ENCODE data around the gene NAIF1. TPM values are rescaled to one million over a fixed set of nuclear protein-coding genes. Genes with fewer than 3 reads are reported as not detected.
"Not testable (repeated sequence)": the region's sequence is repeated elsewhere in the genome, so short reads cannot be mapped to it uniquely, and the experiment has no call there.

Gene NAIF1
- total RNA-seq, 2 donors from 2014 or later = 15.7 to 16.4 TPM

GRCh38 chr9:128026773-128027541, 40.2 kb downstream of the NAIF1 start:
- peaks cover 41 to 46% of the 10 kb centered on the region in 2 donors for H3K4me1 Mint-ChIP-seq (ENCODE audit: low read depth in 2 of 2)
- DNase-seq (ENCODE audit: low spot score) (peak; percentile 76), ATAC-seq (peak; percentile 82 to 87)
- H3K36me3 Mint-ChIP-seq = no peaks in the 10 kb centered on the region
- no peaks in the 10 kb centered on the region for H3K9me3 Mint-ChIP-seq
- H3K27me3 Mint-ChIP-seq = no peaks in the 10 kb centered on the region
- peak overlapping the region; percentile 74 for H3K4me3 Mint-ChIP-seq
- peak overlapping the region; percentile 88 to 93 for H3K27ac Mint-ChIP-seq

GRCh38 chr9:128026255-128026772, 40.8 kb downstream of the NAIF1 start:
- peak; percentile 21 to 65 for ATAC-seq
- peaks cover 42 to 48% of the 10 kb centered on the region in 2 donors for H3K4me1 Mint-ChIP-seq (ENCODE audit: low read depth in 2 of 2)
- no peaks in the 10 kb centered on the region for H3K27me3 Mint-ChIP-seq
- no peak for DNase-seq (ENCODE audit: low spot score)
- peak overlapping the region; percentile 74 for H3K4me3 Mint-ChIP-seq
- H3K9me3 Mint-ChIP-seq = no peaks in the 10 kb centered on the region
- no peaks in the 10 kb centered on the region for H3K36me3 Mint-ChIP-seq
- peak overlapping the region; percentile 88 to 93 for H3K27ac Mint-ChIP-seq

- Mint-ChIP-seq H3K4me1 (ENCODE audit: low read depth in 2 of 2) (peaks cover 42 to 51% of the 10 kb centered on the region in 2 donors), H3K9me3 (no peaks in the 10 kb centered on the region), H3K36me3 (no peaks in the 10 kb centered on the region), H3K4me3 (peak overlapping the region; percentile 74), H3K27ac (peak overlapping the region; percentile 88 to 93), H3K27me3 (no peaks in the 10 kb centered on the region)
- DNase-seq (ENCODE audit: low spot score) = no peak
- no peak for ATAC-seq
Measured at GRCh38 chr9:128025736-128026135, 41.4 kb downstream of the NAIF1 start.

GRCh38 chr9:128024761-128025308, 42.3 kb downstream of the NAIF1 start:
- no peak for ATAC-seq
- no peak for DNase-seq (ENCODE audit: low spot score)
- Mint-ChIP-seq H3K9me3 (no peaks in the 10 kb centered on the region), H3K27ac (peak overlapping the region in 1 of 2 donors; percentile 88), H3K36me3 (no peaks in the 10 kb centered on the region), H3K4me3 (peak overlapping the region; percentile 74), H3K4me1 (ENCODE audit: low read depth in 2 of 2) (peaks cover 41 to 50% of the 10 kb centered on the region in 2 donors), H3K27me3 (no peaks in the 10 kb centered on the region)

- not testable (repeated sequence) for H3K4me3 Mint-ChIP-seq, H3K36me3 Mint-ChIP-seq
Measured at GRCh38 chr9:128023671-128024070, 43.4 kb downstream of the NAIF1 start.

DNA sequence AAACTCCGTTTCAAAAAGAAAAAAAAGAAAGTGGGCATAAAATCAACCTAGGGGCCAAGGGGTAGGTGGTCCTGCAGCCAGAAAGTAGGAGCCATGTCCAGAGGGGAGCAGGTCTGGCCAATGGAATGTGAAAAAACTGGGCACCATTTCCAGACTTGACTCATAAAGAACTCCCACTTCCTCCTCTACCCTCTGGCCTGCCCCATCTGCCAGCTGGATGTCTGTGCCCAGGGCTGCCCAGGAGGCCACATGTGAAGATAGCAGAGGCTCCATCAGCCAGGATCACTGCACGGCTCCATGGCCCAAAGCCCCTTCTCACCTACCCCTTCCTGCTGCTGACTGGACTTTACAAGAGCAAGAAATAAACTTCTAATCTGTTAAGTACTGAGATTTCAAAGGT, 44.2 kb downstream of the NAIF1 start:
- H3K27me3 Mint-ChIP-seq = no peaks in the 10 kb centered on the region
- no peak overlapping the region for H3K27ac Mint-ChIP-seq
- no peak for ATAC-seq
- H3K36me3 Mint-ChIP-seq = no peaks in the 10 kb centered on the region
- H3K4me3 Mint-ChIP-seq = no peak overlapping the region
- H3K4me1 Mint-ChIP-seq (ENCODE audit: low read depth in 2 of 2) = peaks cover 33 to 42% of the 10 kb centered on the region in 2 donors
- DNase-seq (ENCODE audit: low spot score) = no peak
- H3K9me3 Mint-ChIP-seq = no peaks in the 10 kb centered on the region

More at GRCh38 chr9:128023671-128024070, 43.4 kb downstream of the NAIF1 start:
- H3K9me3 Mint-ChIP-seq; DNase-seq (ENCODE audit: low spot score); H3K27me3 Mint-ChIP-seq; ATAC-seq: not testable (repeated sequence)
- H3K4me1 Mint-ChIP-seq (ENCODE audit: low read depth in 2 of 2) = peaks cover 36 to 46% of the 10 kb centered on the region in 2 donors
- H3K27ac Mint-ChIP-seq = peak overlapping the region; percentile 28 to 43

GRCh38 chr9:128021098-128021497, 46.0 kb downstream of the NAIF1 start:
- peak overlapping the region; percentile 4 to 14 for H3K27ac Mint-ChIP-seq
- H3K27me3 Mint-ChIP-seq = no peaks in the 10 kb centered on the region
- ATAC-seq = no peak
- DNase-seq (ENCODE audit: low spot score) = no peak
- no peaks in the 10 kb centered on the region for H3K36me3 Mint-ChIP-seq
- no peaks in the 10 kb centered on the region for H3K9me3 Mint-ChIP-seq
- peaks cover 18 to 25% of the 10 kb centered on the region in 2 donors for H3K4me1 Mint-ChIP-seq (ENCODE audit: low read depth in 2 of 2)
- H3K4me3 Mint-ChIP-seq = no peak overlapping the region

DNA sequence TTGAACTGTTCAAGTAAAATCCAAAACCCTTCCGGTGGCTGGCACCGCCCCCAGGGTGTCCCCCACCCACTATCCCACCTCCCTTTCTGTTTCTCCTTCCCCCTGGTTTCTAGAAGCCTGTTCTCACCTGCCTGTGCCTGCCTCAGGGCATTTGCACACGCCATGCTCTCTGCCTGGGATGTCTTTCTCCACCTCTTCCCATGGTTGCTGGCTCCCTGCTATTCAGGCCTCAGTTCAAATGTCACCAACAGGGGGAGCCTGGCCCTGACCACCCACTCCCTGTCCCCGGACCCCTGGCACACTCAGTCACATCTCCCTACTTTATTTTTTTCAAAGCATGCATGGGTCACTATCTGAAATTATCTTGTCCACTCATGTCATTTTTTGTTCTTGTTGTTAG, 46.4 kb downstream of the NAIF1 start:
- Mint-ChIP-seq H3K36me3 (no peaks in the 10 kb centered on the region), H3K27me3 (no peaks in the 10 kb centered on the region), H3K27ac (peak overlapping the region in 1 of 2 donors; percentile 14), H3K9me3 (no peaks in the 10 kb centered on the region), H3K4me1 (ENCODE audit: low read depth in 2 of 2) (peaks cover 14 to 21% of the 10 kb centered on the region in 2 donors), H3K4me3 (no peak overlapping the region)
- DNase-seq (ENCODE audit: low spot score) (no peak), ATAC-seq (no peak)

- Mint-ChIP-seq H3K9me3 (no peaks in the 10 kb centered on the region), H3K36me3 (no peaks in the 10 kb centered on the region), H3K4me3 (no peak overlapping the region), H3K4me1 (ENCODE audit: low read depth in 2 of 2) (peaks cover 0 to 1% of the 10 kb centered on the region in 2 donors), H3K27ac (no peak overlapping the region), H3K27me3 (no peaks in the 10 kb centered on the region)
- ATAC-seq (no peak), DNase-seq (ENCODE audit: low spot score) (no peak)
Measured at GRCh38 chr9:128015696-128016095, 51.4 kb downstream of the NAIF1 start.

Other genes with a start within 250 kb of the NAIF1 start
- gene ENG, start 212.7 kb downstream of the NAIF1 start, total RNA-seq = 10 to 100 TPM; 12.7 to 34.1 TPM
- gene AK1, start 189.6 kb downstream of the NAIF1 start, total RNA-seq = 10 to 100 TPM; 11.5 to 13.0 TPM
- 10 to 100 TPM; 53.4 to 67.2 TPM for gene ST6GALNAC6, start 167.7 kb downstream of the NAIF1 start, total RNA-seq
- 10 to 100 TPM; 17.5 to 44.5 TPM for gene ST6GALNAC4, start 150.3 kb downstream of the NAIF1 start, total RNA-seq
- 1 to 10 TPM; 2.7 to 3.7 TPM for gene PIP5KL1, start 136.5 kb downstream of the NAIF1 start, total RNA-seq
- gene DPM2, start 129.5 kb downstream of the NAIF1 start, total RNA-seq = 10 to 100 TPM; 47.9 to 74.4 TPM
- 10 to 100 TPM in 1 of 2 donors, 1 to 10 TPM in 1; 8.2 to 16.4 TPM for gene EEIG1, start 86.3 kb downstream of the NAIF1 start, total RNA-seq
- gene SLC25A25, start 912 bp upstream of the NAIF1 start, total RNA-seq = 10 to 100 TPM; 15.0 to 23.2 TPM
- gene PTGES2, start 60.4 kb upstream of the NAIF1 start, total RNA-seq = 100 to 1,000 TPM in 1 of 2 donors, 10 to 100 TPM in 1; 56.8 to 110 TPM
- not detected for gene LCN2, start 82.1 kb upstream of the NAIF1 start, total RNA-seq
- 10 to 100 TPM; 58.1 to 60.4 TPM for gene BBLN, start 92.9 kb upstream of the NAIF1 start, total RNA-seq
- gene CIZ1, start 124.3 kb upstream of the NAIF1 start, total RNA-seq = 100 to 1,000 TPM; 114 to 135 TPM
- gene DNM1, start 136.1 kb upstream of the NAIF1 start, total RNA-seq = 1 to 10 TPM in 1 of 2 donors, under 1 TPM in 1; 0.52 to 1.1 TPM
- 10 to 100 TPM; 66.8 to 68.9 TPM for gene GOLGA2, start 208.7 kb upstream of the NAIF1 start, total RNA-seq
- 10 to 100 TPM in 1 of 2 donors, 1 to 10 TPM in 1; 7.5 to 20.4 TPM for gene SWI5, start 209.0 kb upstream of the NAIF1 start, total RNA-seq